Measurements from ENCODE around the gene DDB1. TPM values are rescaled to one million over a fixed set of nuclear protein-coding genes. Genes with fewer than 3 reads are reported as not detected.

The DDB1 gene
- total and polyA plus RNA-seq, 2 of the 13 experiments (the other 11 are each of a cell fraction or from before 2014, with no cell fraction given) = 217 to 266 TPM

DNA sequence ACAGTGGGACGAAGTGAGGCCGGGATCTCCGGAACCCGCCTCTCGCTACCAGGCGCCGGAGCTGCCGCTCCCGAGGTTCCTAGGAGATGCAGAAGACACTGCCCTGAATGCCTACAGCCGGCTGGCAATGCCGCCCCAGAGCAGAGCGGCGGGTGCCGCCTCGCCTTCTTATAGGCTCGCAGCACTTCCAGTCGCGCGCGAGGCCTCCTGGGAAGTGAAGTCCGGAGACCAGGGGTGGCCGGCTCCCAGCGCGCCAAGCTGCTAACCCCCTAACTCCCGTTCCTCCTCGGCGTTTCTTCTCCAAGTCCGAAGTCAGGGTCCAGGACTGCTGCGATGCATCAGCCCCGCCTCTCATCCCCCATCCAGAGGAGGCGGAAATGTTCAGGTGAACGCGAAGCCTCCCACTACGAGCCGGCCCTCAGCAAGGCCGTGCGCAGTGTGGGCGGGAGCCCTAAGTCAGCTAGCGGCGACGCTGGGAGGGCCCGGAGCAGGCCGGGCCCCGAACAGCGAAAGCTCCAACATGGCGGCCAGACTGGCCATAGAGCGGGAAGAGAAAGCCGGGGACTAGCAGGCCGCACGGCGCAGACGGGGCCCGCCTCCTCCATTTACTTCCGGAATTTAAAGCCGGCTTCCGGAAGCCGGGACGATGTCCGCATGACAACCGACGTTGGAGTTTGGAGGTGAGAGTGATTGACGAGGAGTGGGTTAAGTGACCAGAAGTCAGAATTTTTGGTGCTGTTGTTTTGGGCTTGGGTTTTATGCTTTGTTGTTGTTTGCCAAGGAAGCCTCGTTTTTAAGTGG is 29.0 kb upstream of the DDB1 start, which contains the start of the genes CYB561A3 and TMEM138 (continued):
- TF ChIP-seq, protein P1, sequence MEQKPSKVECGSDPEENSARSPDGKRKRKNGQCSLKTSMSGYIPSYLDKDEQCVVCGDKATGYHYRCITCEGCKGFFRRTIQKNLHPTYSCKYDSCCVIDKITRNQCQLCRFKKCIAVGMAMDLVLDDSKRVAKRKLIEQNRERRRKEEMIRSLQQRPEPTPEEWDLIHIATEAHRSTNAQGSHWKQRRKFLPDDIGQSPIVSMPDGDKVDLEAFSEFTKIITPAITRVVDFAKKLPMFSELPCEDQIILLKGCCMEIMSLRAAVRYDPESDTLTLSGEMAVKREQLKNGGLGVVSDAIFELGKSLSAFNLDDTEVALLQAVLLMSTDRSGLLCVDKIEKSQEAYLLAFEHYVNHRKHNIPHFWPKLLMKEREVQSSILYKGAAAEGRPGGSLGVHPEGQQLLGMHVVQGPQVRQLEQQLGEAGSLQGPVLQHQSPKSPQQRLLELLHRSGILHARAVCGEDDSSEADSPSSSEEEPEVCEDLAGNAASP (CRISPR knock-in tag; IDR thresholded peaks at IDR 0.05; ENCODE audit: borderline replicate concordance) = 0 out of 2 replicates have a peak, but pooled peaks have one; percentile 26
- TF ChIP-seq ZFYVE20 (CRISPR knock-in tag; IDR thresholded peaks at IDR 0.05; ENCODE audit: borderline replicate concordance, low read depth) = no peak
- peak; percentile 93; the same call in 1 of the 2 replicates for TF ChIP-seq ZNF598 (CRISPR knock-in tag; IDR thresholded peaks at IDR 0.05; ENCODE audit: borderline replicate concordance)
- TF ChIP-seq ZNF569 (CRISPR knock-in tag; IDR thresholded peaks at IDR 0.05; ENCODE audit: borderline replicate concordance) = no peak
- no peak for TF ChIP-seq SMAD1 (CRISPR knock-in tag; IDR thresholded peaks at IDR 0.05; ENCODE audit: borderline replicate concordance, low read depth)
- TF ChIP-seq ZNF549 (CRISPR knock-in tag; IDR thresholded peaks at IDR 0.05) = 0 out of 2 replicates have a peak, but pooled peaks have one; percentile 19
- no peak for TF ChIP-seq ZNF234 (CRISPR knock-in tag; conservative IDR thresholded peaks at IDR 0.05)
- TF ChIP-seq GATA4 (IDR thresholded peaks at IDR 0.05; ENCODE audit: borderline replicate concordance, low read depth) = peak; percentile 57; the same call in 1 of the 2 replicates
- TF ChIP-seq, protein P2, sequence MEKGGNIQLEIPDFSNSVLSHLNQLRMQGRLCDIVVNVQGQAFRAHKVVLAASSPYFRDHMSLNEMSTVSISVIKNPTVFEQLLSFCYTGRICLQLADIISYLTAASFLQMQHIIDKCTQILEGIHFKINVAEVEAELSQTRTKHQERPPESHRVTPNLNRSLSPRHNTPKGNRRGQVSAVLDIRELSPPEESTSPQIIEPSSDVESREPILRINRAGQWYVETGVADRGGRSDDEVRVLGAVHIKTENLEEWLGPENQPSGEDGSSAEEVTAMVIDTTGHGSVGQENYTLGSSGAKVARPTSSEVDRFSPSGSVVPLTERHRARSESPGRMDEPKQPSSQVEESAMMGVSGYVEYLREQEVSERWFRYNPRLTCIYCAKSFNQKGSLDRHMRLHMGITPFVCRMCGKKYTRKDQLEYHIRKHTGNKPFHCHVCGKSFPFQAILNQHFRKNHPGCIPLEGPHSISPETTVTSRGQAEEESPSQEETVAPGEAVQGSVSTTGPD (CRISPR knock-in tag; IDR thresholded peaks at IDR 0.05) = no peak
- peak; percentile 86; the same call in 1 of the 2 replicates for TF ChIP-seq ZNF235 (CRISPR knock-in tag; IDR thresholded peaks at IDR 0.05; ENCODE audit: borderline replicate concordance)
- TF ChIP-seq ZNF441 (CRISPR knock-in tag; IDR thresholded peaks at IDR 0.05; ENCODE audit: borderline replicate concordance) = peak; percentile 48; the same call in 1 of the 2 replicates
- TF ChIP-seq KAT2B (IDR thresholded peaks at IDR 0.05; ENCODE audit: borderline replicate concordance, low read depth, low read length) = no peak
- TF ChIP-seq KMT2B (CRISPR knock-in tag; IDR thresholded peaks at IDR 0.05) = peak; percentile 87
- TF ChIP-seq ZNF792 (CRISPR knock-in tag; IDR thresholded peaks at IDR 0.05) = peak; percentile 68; the same call in 1 of the 2 replicates
- peak; percentile 99 for TF ChIP-seq ZFY (CRISPR knock-in tag; IDR thresholded peaks at IDR 0.05)
- TF ChIP-seq SP5 (CRISPR knock-in tag; IDR thresholded peaks at IDR 0.05; ENCODE audit: borderline replicate concordance, low read depth) = peak; percentile 44; the same call in 1 of the 2 replicates
- TF ChIP-seq, protein P3, sequence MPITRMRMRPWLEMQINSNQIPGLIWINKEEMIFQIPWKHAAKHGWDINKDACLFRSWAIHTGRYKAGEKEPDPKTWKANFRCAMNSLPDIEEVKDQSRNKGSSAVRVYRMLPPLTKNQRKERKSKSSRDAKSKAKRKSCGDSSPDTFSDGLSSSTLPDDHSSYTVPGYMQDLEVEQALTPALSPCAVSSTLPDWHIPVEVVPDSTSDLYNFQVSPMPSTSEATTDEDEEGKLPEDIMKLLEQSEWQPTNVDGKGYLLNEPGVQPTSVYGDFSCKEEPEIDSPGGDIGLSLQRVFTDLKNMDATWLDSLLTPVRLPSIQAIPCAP (CRISPR knock-in tag; IDR thresholded peaks at IDR 0.05; ENCODE audit: low read depth) = no peak
- TF ChIP-seq NCOA2 (CRISPR knock-in tag; IDR thresholded peaks at IDR 0.05) = peak; percentile 11; the same call in 1 of the 2 replicates
- TF ChIP-seq, protein P4, sequence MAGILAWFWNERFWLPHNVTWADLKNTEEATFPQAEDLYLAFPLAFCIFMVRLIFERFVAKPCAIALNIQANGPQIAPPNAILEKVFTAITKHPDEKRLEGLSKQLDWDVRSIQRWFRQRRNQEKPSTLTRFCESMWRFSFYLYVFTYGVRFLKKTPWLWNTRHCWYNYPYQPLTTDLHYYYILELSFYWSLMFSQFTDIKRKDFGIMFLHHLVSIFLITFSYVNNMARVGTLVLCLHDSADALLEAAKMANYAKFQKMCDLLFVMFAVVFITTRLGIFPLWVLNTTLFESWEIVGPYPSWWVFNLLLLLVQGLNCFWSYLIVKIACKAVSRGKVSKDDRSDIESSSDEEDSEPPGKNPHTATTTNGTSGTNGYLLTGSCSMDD (CRISPR knock-in tag; IDR thresholded peaks at IDR 0.05) = no peak; the same call in 1 of the 2 replicates
- TF ChIP-seq, protein P5, sequence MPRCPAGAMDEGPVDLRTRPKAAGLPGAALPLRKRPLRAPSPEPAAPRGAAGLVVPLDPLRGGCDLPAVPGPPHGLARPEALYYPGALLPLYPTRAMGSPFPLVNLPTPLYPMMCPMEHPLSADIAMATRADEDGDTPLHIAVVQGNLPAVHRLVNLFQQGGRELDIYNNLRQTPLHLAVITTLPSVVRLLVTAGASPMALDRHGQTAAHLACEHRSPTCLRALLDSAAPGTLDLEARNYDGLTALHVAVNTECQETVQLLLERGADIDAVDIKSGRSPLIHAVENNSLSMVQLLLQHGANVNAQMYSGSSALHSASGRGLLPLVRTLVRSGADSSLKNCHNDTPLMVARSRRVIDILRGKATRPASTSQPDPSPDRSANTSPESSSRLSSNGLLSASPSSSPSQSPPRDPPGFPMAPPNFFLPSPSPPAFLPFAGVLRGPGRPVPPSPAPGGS (CRISPR knock-in tag; IDR thresholded peaks at IDR 0.05) = peak; percentile 83; the same call in 1 of the 2 replicates
